HG03439 (cell line): ENCODE results near the gene C11orf42.
A peak's percentile ranks its signal among the peaks of the same experiment; 100 is the strongest.

Source experiments
- ATAC-seq: cut with Tn5 transposase; IDR thresholded peaks from one replicate; pipeline ENCODE4 v1.9.1; 2021; ENCODE audit warnings: mild to moderate bottlenecking, moderate library complexity; ENCODE audit not compliant: unreplicated experiment

The C11orf42 gene

DNA sequence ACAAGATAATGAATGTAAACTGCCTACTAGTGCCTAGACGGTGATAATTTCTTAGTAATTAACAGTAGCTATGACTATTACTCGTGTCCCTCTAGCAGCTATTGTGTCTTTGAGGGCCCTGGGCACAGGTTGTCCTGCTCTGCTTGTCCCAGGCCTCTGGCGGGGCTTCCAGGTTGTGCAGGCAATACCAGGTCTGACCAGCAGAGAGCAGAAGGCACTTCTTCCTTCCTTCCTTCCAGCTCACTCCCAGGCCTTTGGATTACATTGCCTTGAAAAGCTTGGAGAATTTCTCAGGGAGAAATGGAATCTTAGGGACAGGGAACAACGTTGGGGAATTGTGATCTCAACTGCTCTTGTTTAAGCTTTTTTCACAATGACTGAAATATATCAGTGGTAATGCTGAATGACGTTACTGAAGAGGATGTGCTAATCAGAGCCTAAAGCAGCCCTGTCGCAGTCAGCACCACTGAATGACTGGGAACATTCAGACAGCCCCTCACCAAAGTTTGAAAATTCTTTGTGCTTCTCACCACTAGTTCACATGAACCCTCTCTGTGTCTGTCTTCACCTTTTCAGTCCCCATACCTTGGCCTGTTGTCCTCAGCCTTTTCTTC lies 45.9 kb downstream of the C11orf42 start:
- ATAC-seq = peak; percentile 69

DNA sequence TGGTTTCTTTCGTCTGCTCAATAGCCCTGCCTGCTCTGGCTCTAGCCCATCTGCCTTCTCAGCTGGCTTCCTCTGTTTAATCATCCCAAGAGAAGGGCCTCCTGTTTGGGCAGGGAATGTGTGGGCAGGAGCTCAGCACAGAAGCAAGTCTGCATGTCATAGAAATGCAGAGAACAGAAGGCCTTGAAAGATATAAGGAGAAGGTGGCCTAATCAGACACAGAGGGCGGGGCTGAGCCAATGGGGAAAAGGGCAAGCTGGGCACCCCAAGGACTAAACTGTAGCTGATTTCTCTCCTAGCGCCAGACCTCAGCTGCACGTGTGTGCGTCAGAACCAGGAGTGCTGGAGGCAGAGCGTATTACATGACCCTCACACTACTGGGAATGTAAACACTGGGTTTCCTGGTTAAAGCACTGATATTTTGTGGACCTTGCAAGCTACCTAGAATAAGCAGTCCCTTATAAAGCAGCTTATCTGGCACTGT lies 46.7 kb downstream of the C11orf42 start:
- ATAC-seq = no peak

DNA sequence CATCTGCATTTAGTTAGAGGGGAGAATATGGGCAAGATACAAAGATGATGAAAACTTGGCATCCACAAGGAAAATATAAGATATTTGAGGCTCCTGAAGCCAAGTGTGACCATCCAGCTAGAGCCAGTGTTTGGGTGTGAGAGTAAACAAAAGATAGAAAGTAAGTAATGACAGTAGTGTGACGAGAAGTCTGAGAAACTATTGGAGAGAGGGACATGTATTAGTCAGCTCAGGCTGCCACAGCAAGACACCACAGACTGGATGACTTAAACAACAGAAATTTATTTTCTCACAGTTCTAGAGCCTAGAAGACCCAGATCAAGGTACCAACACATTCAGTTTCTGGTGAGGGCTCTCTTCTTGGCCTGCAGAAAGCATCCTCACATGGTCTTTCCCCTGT lies 47.8 kb downstream of the C11orf42 start:
- no peak for ATAC-seq

DNA sequence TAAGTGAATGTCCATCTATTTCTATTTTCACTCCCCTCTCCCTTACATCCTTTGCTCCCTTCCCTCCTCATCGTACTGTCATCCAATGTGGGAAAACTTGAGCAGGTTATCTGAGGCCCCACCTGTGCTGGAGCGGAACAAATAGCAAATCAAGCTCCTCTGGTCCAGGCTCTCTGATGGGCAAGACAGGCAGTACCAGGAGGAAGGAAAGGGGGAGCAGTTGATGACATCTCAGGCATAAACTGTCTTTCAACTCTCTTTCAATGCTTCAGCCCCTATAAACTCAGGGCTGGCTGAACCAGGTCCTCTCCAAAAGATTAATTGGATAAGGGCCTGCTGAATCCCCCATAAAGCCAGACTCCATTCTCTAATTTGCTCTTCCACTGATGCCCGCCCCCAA lies 52.8 kb downstream of the C11orf42 start:
- no peak for ATAC-seq

DNA sequence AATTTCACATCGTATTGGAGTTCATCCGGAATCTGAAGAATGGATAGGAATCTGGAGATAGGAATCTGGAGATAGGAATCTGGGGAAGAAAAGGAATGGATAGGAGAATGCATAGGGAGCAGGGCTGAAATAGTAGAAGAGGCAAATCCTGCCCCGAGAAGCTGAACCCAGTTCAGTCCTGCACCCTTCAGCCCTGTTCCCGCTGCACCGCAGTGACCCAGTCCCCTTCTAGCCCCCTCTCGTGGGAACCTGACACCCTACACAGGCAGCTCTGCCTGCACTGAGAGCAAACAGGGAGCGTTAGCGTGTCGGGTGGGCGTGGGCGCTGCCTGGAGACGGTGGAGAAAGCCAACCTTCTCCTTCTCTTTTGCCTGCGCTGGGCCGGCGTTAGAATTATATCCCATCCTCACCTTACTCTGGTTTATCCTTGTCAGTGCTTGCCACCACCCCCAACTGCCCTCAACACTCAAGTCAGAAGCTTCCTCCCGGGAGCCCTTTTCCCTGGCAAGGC lies 53.3 kb downstream of the C11orf42 start:
- ATAC-seq = no peak

DNA sequence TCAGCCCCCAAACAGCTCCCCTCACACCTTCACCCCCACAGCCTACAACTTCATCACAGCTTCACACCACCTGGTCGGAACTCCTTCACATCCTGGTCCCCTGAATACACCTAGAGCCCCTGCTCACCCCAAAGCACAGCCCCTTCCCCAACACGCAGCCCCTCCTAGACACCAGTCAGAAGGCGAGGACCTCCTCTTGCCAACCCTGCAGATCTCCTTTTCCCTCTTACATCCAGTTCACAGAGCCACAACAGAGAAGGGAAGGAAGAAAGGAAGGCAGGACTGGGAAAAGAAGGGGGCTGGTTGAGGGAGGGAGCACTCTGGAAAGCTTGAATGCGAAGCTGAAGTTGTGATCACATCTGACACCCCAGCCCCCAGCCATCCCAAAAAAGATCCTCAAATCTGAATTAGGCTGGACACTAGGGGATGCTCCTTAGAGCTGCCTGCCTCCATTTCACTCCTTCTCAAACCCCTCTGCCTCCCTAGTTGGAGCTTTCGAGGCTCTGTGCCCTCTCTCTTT lies 54.9 kb downstream of the C11orf42 start:
- ATAC-seq = no peak
